Skeletal muscle tissue (tissue), 4 donors: ENCODE data around the gene TBC1D32. TPM values are rescaled to one million over a fixed set of nuclear protein-coding genes. Genes with fewer than 3 reads are reported as not detected.
"Not testable (repeated sequence)": the region's sequence is repeated elsewhere in the genome, so short reads cannot be mapped to it uniquely, and the experiment has no call there.

Source experiments
- H3K27ac ChIP-seq: one replicate; pipeline ENCODE4 v1.7.0; 2013; ENCODE audit warnings: mild to moderate bottlenecking, low read depth, low read length, inconsistent platforms
- H3K27me3 ChIP-seq, 3 donors: one replicate each; pipeline ENCODE4 v1.7.0; 2013; ENCODE audit warnings: low read length in 3 of 3; ENCODE audit not compliant: control insufficient read depth in 3 of 3, insufficient read depth in 3 of 3
- H3K36me3 ChIP-seq, 3 donors: one replicate each; pipeline ENCODE4 v1.7.0; 2013; ENCODE audit warnings: low read length in 3 of 3; ENCODE audit not compliant: control insufficient read depth in 3 of 3, insufficient read depth in 3 of 3
- H3K4me1 ChIP-seq, 3 donors: one replicate each; pipeline ENCODE4 v1.7.0; 2013; ENCODE audit warnings: low read length in 3 of 3, mild to moderate bottlenecking in 3 of 3; ENCODE audit not compliant: control insufficient read depth in 3 of 3, insufficient read depth in 3 of 3
- H3K4me3 ChIP-seq, 3 donors: one replicate each; pipeline ENCODE4 v1.7.0; 2013; ENCODE audit warnings: low read length in 3 of 3
- H3K9ac ChIP-seq, 3 donors: one replicate each; pipeline ENCODE4 v1.7.0; 2013; ENCODE audit warnings: low read length in 3 of 3, mild to moderate bottlenecking in 3 of 3, moderate library complexity in 2 of 3, low read depth in 1 of 3
- H3K9me3 ChIP-seq, 3 donors: one replicate each; pipeline ENCODE4 v1.7.0; 2013; ENCODE audit warnings: low read length in 3 of 3; ENCODE audit not compliant: control insufficient read depth in 3 of 3
- total RNA-seq: library from RNA; depleted of rRNA; stranded (reverse); fragments of >200 nt; gene quantifications from one replicate; pipeline ENCODE4 v1.2.3, GENCODE V29; 2014
- donor health status: Osteomylitis.

Gene TBC1D32
- total RNA-seq, 1 donor from 2014 or later: 14.6 TPM

- no peaks in the 10 kb centered on the region for H3K9me3 ChIP-seq
- H3K4me1 ChIP-seq: no peaks in the 10 kb centered on the region
- no peak overlapping the region for H3K27ac ChIP-seq
- no peaks in the 10 kb centered on the region for H3K27me3 ChIP-seq
- no peaks in the 10 kb centered on the region for H3K36me3 ChIP-seq
- H3K9ac ChIP-seq: no peak overlapping the region
- H3K4me3 ChIP-seq: no peak overlapping the region
These were observed 31.4 kb downstream of the TBC1D32 start for GRCh38 chr6:121302882-121303281.

- H3K4me3 ChIP-seq, H3K27me3 ChIP-seq, H3K36me3 ChIP-seq, H3K27ac ChIP-seq, H3K4me1 ChIP-seq, H3K9ac ChIP-seq, H3K9me3 ChIP-seq: not testable (repeated sequence)
These were observed 33.1 kb downstream of the TBC1D32 start for GRCh38 chr6:121301156-121301555.

- Histone ChIP-seq H3K4me1 (no peaks in the 10 kb centered on the region), H3K27me3 (no peaks in the 10 kb centered on the region), H3K9me3 (no peaks in the 10 kb centered on the region), H3K4me3 (no peak overlapping the region), H3K9ac (no peak overlapping the region), H3K36me3 (no peaks in the 10 kb centered on the region), H3K27ac (no peak overlapping the region)
These were observed 36.6 kb downstream of the TBC1D32 start for GRCh38 chr6:121297694-121298093.

GRCh38 chr6:121285041-121285440, 49.2 kb downstream of the TBC1D32 start:
- no peaks in the 10 kb centered on the region for H3K9me3 ChIP-seq
- H3K27ac ChIP-seq: no peak overlapping the region
- H3K4me3 ChIP-seq: no peak overlapping the region
- no peaks in the 10 kb centered on the region for H3K36me3 ChIP-seq
- H3K4me1 ChIP-seq: no peaks in the 10 kb centered on the region
- H3K9ac ChIP-seq: no peak overlapping the region
- no peaks in the 10 kb centered on the region for H3K27me3 ChIP-seq

GRCh38 chr6:121274666-121275295, 59.5 kb downstream of the TBC1D32 start:
- Histone ChIP-seq H3K36me3 (no peaks in the 10 kb centered on the region), H3K4me1 (no peaks in the 10 kb centered on the region), H3K27me3 (no peaks in the 10 kb centered on the region), H3K4me3 (no peak overlapping the region), H3K9ac (no peak overlapping the region), H3K27ac (no peak overlapping the region), H3K9me3 (no peaks in the 10 kb centered on the region)

GRCh38 chr6:121263742-121264141, 70.5 kb downstream of the TBC1D32 start:
- Histone ChIP-seq H3K36me3 (no peaks in the 10 kb centered on the region), H3K4me3 (no peak overlapping the region), H3K9me3 (peaks cover 0 to 2% (median 0%) of the 10 kb centered on the region in 3 donors), H3K4me1 (peaks cover 0 to 2% (median 0%) of the 10 kb centered on the region in 3 donors), H3K27me3 (no peaks in the 10 kb centered on the region), H3K27ac (no peak overlapping the region), H3K9ac (no peak overlapping the region)

- Histone ChIP-seq H3K4me1 (peaks cover 0 to 2% (median 0%) of the 10 kb centered on the region in 3 donors), H3K27ac (no peak overlapping the region), H3K9me3 (peaks cover 0 to 2% (median 0%) of the 10 kb centered on the region in 3 donors), H3K4me3 (no peak overlapping the region), H3K36me3 (no peaks in the 10 kb centered on the region), H3K27me3 (no peaks in the 10 kb centered on the region), H3K9ac (no peak overlapping the region)
These were observed 73.6 kb downstream of the TBC1D32 start for GRCh38 chr6:121260651-121261102.

GRCh38 chr6:121247386-121247785, 86.9 kb downstream of the TBC1D32 start:
- Histone ChIP-seq H3K4me3 (no peak overlapping the region), H3K9ac (no peak overlapping the region), H3K9me3 (no peaks in the 10 kb centered on the region), H3K36me3 (no peaks in the 10 kb centered on the region), H3K4me1 (no peaks in the 10 kb centered on the region), H3K27ac (no peak overlapping the region), H3K27me3 (no peaks in the 10 kb centered on the region)

GRCh38 chr6:121242386-121242785, 91.9 kb downstream of the TBC1D32 start:
- no peaks in the 10 kb centered on the region for H3K36me3 ChIP-seq
- no peak overlapping the region for H3K4me3 ChIP-seq
- no peak overlapping the region for H3K27ac ChIP-seq
- no peaks in the 10 kb centered on the region for H3K9me3 ChIP-seq
- H3K27me3 ChIP-seq: no peaks in the 10 kb centered on the region
- H3K4me1 ChIP-seq: no peaks in the 10 kb centered on the region
- no peak overlapping the region for H3K9ac ChIP-seq

- Histone ChIP-seq H3K9ac (no peak overlapping the region), H3K4me1 (no peaks in the 10 kb centered on the region), H3K9me3 (no peaks in the 10 kb centered on the region), H3K27me3 (no peaks in the 10 kb centered on the region), H3K27ac (no peak overlapping the region), H3K4me3 (no peak overlapping the region), H3K36me3 (no peaks in the 10 kb centered on the region)
These were observed 96.4 kb downstream of the TBC1D32 start for GRCh38 chr6:121237859-121238258.
